ENCODE data around the gene CAPN5. TPM values are rescaled to one million over a fixed set of nuclear protein-coding genes. Genes with fewer than 3 reads are reported as not detected.

The CAPN5 gene
- total and polyA plus RNA-seq, 10 donors, result 0.80 to 9.2 (median 4.6) TPM

DNA sequence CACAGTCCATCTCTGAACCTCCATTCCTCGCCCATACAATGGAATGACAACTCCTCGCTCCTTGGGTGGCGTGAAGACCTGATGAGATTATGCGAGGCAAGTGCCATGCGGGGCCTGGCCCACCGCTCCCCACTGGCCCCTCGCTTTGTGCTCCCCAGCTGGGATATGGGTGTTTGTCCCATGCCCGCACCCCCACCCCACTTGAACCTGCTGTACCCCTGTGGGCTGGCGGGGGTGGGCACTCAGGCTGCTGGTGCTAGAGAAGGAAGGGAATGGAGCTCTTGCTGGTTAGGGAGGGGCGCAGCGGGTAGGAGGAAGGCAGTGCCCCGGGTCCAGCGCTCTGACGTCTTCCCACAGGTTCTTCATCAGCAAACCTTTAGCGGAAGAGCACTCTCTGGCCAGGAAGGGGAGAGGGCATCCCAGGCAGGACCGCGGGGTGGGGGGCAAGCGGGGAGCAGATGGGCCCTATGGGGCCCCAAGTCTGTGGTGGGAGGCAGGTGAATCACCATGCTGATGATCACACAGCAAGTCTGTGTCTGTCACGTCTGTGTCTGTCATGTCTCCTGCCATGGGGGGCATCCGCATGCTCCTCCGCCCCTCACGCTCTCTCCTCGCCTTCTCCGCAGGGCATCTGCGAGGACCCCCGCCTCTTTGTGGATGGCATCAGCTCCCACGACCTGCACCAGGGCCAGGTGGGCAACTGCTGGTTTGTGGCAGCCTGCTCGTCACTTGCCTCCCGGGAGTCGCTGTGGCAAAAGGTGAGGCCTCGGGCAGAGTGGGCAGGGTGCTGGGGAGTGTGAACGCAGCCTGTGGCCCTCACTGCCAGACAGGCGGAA lies 26.5 kb downstream of the CAPN5 start:
- peaks cover 0 to 9% (median 0%) of the 10 kb centered on the region in 6 donors for H3K36me3 ChIP-seq
- H3K4me1 ChIP-seq, result peaks cover 0 to 8% (median 2%) of the 10 kb centered on the region in 6 donors
- H3K9me3 ChIP-seq, result no peaks in the 10 kb centered on the region
- TF ChIP-seq POLR2A (IDR thresholded peaks at IDR 0.05) (no peak), POLR2AphosphoS5 (IDR thresholded peaks at IDR 0.05) (no peak)
- TF ChIP-seq, protein P1, sequence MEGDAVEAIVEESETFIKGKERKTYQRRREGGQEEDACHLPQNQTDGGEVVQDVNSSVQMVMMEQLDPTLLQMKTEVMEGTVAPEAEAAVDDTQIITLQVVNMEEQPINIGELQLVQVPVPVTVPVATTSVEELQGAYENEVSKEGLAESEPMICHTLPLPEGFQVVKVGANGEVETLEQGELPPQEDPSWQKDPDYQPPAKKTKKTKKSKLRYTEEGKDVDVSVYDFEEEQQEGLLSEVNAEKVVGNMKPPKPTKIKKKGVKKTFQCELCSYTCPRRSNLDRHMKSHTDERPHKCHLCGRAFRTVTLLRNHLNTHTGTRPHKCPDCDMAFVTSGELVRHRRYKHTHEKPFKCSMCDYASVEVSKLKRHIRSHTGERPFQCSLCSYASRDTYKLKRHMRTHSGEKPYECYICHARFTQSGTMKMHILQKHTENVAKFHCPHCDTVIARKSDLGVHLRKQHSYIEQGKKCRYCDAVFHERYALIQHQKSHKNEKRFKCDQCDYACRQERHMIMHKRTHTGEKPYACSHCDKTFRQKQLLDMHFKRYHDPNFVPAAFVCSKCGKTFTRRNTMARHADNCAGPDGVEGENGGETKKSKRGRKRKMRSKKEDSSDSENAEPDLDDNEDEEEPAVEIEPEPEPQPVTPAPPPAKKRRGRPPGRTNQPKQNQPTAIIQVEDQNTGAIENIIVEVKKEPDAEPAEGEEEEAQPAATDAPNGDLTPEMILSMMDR (IDR thresholded peaks at IDR 0.05 in 8 of 11, conservative IDR thresholded peaks at IDR 0.05 in 3 of 11), result no peak
- WGBS, 5 donors, result 87 to 91% (median 90%) methylated on average over 32 to 33 of the region's 33 CpGs
- intact Hi-C loops (cut with DNase I; ENCODE audit: low total_unique reads), result no loop called here
- no peak overlapping the region for H3K4me3 ChIP-seq
- no peak overlapping the region for H3K27ac ChIP-seq
- H3K27me3 ChIP-seq (replicated peaks in 1 of 7), result no peaks in the 10 kb centered on the region
- peak; percentile 73 for DNase-seq

DNA sequence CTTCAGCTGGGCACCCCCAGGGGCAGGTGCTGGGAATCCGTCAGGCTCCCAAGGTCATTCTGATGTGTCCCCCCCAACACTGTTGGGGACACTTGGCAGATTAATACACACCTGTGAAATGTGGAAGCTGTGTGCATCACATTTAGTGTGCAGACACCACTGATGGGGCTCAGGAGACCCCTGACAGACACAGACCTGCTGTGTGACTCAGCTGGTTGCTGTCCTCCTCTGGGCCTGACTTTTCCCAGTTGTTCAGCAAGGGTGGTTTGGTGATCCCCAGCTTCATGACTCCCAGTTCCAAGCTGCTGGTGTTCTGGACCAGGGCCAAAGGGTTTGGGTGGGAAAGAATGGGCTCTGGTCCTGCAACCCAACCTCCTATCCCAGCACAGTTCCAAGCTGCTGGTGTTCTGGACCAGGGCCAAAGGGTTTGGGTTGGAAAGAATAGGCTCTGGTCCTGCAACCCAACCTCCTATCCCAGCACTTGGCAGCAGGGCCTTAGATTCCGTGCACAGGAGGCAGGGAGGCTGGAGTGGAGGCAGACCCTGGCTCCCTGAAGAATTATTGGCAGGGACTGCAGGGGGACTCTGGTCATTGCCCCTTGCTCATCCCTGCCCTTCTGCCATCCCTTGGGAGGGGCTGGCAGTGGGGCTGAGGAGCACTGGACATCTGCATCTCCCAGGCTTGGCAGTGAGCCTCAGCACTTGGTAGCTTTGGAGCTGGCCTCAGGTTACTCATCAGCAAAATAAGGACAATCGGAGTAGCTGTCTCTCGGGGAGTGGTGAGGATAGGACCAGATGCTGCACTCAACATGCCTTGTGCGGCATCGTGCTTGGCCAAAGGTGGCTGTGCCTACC lies 27.4 kb downstream of the CAPN5 start:
- peak; percentile 58 for DNase-seq
- no peak overlapping the region for H3K27ac ChIP-seq
- TF ChIP-seq POLR2A (IDR thresholded peaks at IDR 0.05) (no peak), POLR2AphosphoS5 (IDR thresholded peaks at IDR 0.05) (no peak)
- TF ChIP-seq, protein P1 (IDR thresholded peaks at IDR 0.05 in 8 of 11, conservative IDR thresholded peaks at IDR 0.05 in 3 of 11), result no peak
- H3K4me1 ChIP-seq, result peaks cover 0 to 8% (median 2%) of the 10 kb centered on the region in 6 donors
- H3K9me3 ChIP-seq, result no peaks in the 10 kb centered on the region
- H3K27me3 ChIP-seq (replicated peaks in 1 of 7), result no peaks in the 10 kb centered on the region
- peaks cover 0 to 9% (median 0%) of the 10 kb centered on the region in 6 donors for H3K36me3 ChIP-seq
- intact Hi-C loops (cut with DNase I; ENCODE audit: low total_unique reads), result no loop called here
- no peak overlapping the region for H3K4me3 ChIP-seq
- 85 to 95% (median 94%) methylated on average over 5 to 6 of the region's 6 CpGs for WGBS, 5 donors

- H3K27me3 ChIP-seq (replicated peaks in 1 of 7), result no peaks in the 10 kb centered on the region
- no peak overlapping the region for H3K4me3 ChIP-seq
- H3K9me3 ChIP-seq, result no peaks in the 10 kb centered on the region
- TF ChIP-seq POLR2AphosphoS5 (IDR thresholded peaks at IDR 0.05), result no peak
- TF ChIP-seq, protein P1 (IDR thresholded peaks at IDR 0.05 in 8 of 11, conservative IDR thresholded peaks at IDR 0.05 in 3 of 11), result no peak
- TF ChIP-seq POLR2A (IDR thresholded peaks at IDR 0.05), result no peak
- no peak for DNase-seq
- 80 to 97% (median 95%) methylated on average over 2 to 7 of the region's 7 CpGs for WGBS, 5 donors
- H3K4me1 ChIP-seq, result peaks cover 0 to 8% (median 2%) of the 10 kb centered on the region in 6 donors
- peaks cover 0 to 9% (median 0%) of the 10 kb centered on the region in 6 donors for H3K36me3 ChIP-seq
- H3K27ac ChIP-seq, result no peak overlapping the region
- intact Hi-C loops (cut with DNase I; ENCODE audit: low total_unique reads), result no loop called here
Measured at GRCh38 chr11:77094841-77095365, 28.1 kb downstream of the CAPN5 start.
